ENCODE data around the gene PTMA.

PTMA gene

DNA sequence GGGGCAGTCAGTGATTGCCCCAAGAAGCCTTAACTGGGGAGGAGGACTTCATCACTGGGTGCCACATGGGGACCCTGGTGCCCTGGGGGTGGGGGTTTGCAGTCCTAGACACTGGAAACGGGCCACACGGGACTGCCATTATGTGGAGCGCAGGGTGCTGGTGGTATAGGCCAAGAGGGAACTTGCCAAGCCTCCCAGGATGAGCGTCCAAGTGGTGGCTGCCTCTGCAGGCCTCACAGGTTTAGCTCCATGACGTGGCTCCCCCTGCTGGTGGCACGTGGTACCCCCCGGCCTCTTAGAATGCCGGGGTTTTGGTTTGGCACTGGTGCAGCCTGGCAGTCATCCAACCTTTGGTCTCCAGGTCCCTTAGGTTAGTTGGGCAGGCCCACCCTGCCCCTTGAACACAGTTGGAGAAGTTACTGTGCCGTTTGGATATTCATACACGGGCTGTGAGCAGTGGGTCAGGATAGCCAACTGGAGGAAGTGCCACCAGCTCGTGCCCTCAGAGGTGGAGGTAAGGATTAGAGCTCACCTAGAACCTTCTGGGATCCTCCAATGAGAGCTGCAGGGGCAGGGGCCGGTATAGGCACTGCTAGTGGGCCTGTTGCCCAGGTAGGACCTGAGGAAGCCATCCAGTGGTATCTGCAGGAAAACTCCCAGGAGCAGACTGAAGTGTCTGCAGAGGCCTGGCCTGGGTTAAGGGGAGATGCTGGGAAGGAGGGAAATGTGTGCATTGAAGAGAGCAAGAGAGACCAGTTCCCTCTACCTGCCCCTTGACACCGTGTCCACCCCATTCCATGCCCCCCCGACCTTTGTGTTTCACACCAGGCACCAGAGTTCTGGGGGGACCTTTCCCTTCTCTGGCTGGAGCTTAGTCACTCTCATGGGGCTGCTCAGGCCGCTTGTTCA, 5.7 kb downstream of the PTMA start:
- no peaks in the 10 kb centered on the region for H3K9me3 ChIP-seq (ENCODE audit: severe bottlenecking)
- peak; percentile 59 for ATAC-seq (ENCODE audit: low read depth)
- no peaks in the 10 kb centered on the region for H3K27me3 ChIP-seq (ENCODE audit: insufficient read depth, poor library complexity, severe bottlenecking)
- peaks cover 3% of the 10 kb centered on the region for H3K4me1 ChIP-seq (ENCODE audit: insufficient read depth, poor library complexity, severe bottlenecking)
- peaks cover 42% of the 10 kb centered on the region for H3K36me3 ChIP-seq (ENCODE audit: low read depth)
- peak overlapping the region; percentile 90 for H3K27ac ChIP-seq (ENCODE audit: poor library complexity, severe bottlenecking)
- DNase-seq (ENCODE audit: low spot score) = no peak
- H3K4me3 ChIP-seq (ENCODE audit: severe bottlenecking) = no peak overlapping the region
- TF ChIP-seq, protein P1, sequence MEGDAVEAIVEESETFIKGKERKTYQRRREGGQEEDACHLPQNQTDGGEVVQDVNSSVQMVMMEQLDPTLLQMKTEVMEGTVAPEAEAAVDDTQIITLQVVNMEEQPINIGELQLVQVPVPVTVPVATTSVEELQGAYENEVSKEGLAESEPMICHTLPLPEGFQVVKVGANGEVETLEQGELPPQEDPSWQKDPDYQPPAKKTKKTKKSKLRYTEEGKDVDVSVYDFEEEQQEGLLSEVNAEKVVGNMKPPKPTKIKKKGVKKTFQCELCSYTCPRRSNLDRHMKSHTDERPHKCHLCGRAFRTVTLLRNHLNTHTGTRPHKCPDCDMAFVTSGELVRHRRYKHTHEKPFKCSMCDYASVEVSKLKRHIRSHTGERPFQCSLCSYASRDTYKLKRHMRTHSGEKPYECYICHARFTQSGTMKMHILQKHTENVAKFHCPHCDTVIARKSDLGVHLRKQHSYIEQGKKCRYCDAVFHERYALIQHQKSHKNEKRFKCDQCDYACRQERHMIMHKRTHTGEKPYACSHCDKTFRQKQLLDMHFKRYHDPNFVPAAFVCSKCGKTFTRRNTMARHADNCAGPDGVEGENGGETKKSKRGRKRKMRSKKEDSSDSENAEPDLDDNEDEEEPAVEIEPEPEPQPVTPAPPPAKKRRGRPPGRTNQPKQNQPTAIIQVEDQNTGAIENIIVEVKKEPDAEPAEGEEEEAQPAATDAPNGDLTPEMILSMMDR (IDR thresholded peaks at IDR 0.05; ENCODE audit: poor library complexity, severe bottlenecking) = peak; percentile 88

DNA sequence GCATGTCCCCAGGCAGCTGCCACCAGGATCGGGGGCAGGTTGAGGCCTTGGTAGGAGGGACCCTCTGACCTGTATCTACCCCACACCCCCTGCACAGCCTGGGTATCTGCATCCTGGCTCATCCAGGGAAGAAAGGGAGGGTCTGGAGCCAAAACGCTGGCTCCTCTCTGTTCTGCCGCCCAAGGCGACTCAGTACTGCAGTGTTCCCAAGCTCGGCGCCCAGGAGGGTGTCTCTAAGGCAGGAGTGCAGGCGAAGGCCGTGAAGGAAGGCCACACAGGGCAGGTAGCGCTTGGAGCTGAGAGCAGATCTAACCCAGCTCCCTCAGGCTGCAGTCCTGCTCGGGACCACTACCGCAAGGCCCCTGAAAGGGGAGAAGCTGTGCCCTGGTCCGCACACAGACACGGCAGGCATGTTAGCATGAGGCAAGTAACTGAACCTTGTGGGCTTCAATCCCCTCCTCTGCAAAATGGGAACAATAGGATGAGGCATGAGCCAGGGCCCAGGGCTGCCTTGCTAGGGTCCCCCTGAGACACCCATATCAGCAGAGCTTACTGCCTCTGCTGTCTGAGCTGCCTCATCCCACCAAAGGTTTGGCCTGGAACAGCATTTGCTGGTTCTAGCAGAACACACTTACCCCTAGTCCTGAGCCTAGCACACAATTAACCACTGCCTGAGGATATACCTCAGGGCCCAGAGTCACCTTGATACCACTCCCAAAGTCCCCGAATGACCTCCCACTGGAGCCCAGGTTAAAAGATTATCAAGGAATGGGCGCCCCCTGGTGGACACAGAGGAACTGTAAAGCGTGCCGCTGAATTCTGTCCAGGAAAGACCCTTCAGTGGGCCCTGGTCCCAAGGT, 6.5 kb downstream of the PTMA start:
- TF ChIP-seq, protein P1 (IDR thresholded peaks at IDR 0.05; ENCODE audit: poor library complexity, severe bottlenecking) = peak; percentile 87
- no peaks in the 10 kb centered on the region for H3K9me3 ChIP-seq (ENCODE audit: severe bottlenecking)
- no peak overlapping the region for H3K4me3 ChIP-seq (ENCODE audit: severe bottlenecking)
- H3K27ac ChIP-seq (ENCODE audit: poor library complexity, severe bottlenecking) = peak overlapping the region; percentile 90
- peaks cover 34% of the 10 kb centered on the region for H3K36me3 ChIP-seq (ENCODE audit: low read depth)
- no peaks in the 10 kb centered on the region for H3K27me3 ChIP-seq (ENCODE audit: insufficient read depth, poor library complexity, severe bottlenecking)
- peaks cover 3% of the 10 kb centered on the region for H3K4me1 ChIP-seq (ENCODE audit: insufficient read depth, poor library complexity, severe bottlenecking)
- DNase-seq (ENCODE audit: low spot score) (no peak), ATAC-seq (ENCODE audit: low read depth) (peak; percentile 18)

DNA sequence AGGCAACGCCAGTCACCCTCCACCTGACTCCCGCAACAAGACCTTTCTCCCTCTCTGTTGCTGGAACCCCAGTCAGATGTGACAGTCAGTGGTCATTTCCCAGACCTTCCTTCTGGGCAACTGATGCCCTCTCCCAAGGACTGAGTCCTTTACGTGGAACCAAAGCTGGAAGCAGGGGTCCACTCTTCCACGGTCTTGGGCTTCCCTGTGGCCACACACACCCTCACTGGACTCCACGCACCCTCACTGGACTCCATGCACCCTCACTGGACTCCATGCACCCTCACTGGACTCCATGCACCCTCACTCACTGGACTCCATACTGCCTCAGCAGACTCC, 7.1 kb downstream of the PTMA start:
- Histone ChIP-seq H3K36me3 (ENCODE audit: low read depth) (peaks cover 31% of the 10 kb centered on the region), H3K9me3 (ENCODE audit: severe bottlenecking) (no peaks in the 10 kb centered on the region), H3K27ac (ENCODE audit: poor library complexity, severe bottlenecking) (no peak overlapping the region), H3K4me1 (ENCODE audit: insufficient read depth, poor library complexity, severe bottlenecking) (peaks cover 3% of the 10 kb centered on the region), H3K4me3 (ENCODE audit: severe bottlenecking) (no peak overlapping the region), H3K27me3 (ENCODE audit: insufficient read depth, poor library complexity, severe bottlenecking) (no peaks in the 10 kb centered on the region)
- ATAC-seq (ENCODE audit: low read depth) (no peak), DNase-seq (ENCODE audit: low spot score) (no peak)
- TF ChIP-seq, protein P1 (IDR thresholded peaks at IDR 0.05; ENCODE audit: poor library complexity, severe bottlenecking) = peak; percentile 55

DNA sequence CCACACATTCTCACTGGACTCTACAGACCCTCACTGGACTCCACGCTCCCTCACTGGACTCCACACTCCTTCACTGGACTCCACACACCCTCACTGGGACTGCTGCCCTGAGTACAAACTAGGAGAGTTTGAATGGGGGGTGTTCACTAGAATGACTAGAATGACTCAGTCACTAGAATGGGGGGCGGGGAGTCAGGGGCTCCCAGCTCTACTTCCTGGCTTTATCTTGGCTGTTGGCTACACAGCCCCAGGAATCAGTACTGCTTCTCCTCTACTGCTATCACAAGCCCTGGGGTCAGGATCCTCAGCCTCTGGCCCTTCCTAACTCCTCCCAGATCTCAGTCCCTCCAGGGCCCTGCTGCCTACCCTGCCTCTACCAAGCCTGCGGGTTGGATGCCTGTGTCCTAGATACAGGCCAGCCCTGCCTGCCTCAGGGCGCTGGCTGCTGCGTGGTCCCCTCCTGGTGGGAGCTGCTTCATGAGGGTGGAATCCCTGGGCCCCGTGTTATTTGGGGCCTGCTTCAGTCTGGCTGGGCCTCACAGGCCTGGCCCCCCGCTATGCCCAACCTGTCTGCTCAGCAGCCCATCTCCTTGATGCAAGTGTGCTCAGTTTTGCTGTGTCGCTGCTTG, 7.8 kb downstream of the PTMA start:
- H3K4me1 ChIP-seq (ENCODE audit: insufficient read depth, poor library complexity, severe bottlenecking) = peaks cover 3% of the 10 kb centered on the region
- H3K27me3 ChIP-seq (ENCODE audit: insufficient read depth, poor library complexity, severe bottlenecking) = no peaks in the 10 kb centered on the region
- ATAC-seq (ENCODE audit: low read depth) (no peak), DNase-seq (ENCODE audit: low spot score) (no peak)
- no peak overlapping the region for H3K27ac ChIP-seq (ENCODE audit: poor library complexity, severe bottlenecking)
- TF ChIP-seq, protein P1 (IDR thresholded peaks at IDR 0.05; ENCODE audit: poor library complexity, severe bottlenecking) = no peak
- H3K9me3 ChIP-seq (ENCODE audit: severe bottlenecking) = no peaks in the 10 kb centered on the region
- peaks cover 25% of the 10 kb centered on the region for H3K36me3 ChIP-seq (ENCODE audit: low read depth)
- H3K4me3 ChIP-seq (ENCODE audit: severe bottlenecking) = no peak overlapping the region
